GM21360 (cell line): ENCODE data around the gene ADAMTS3.
A peak's percentile ranks its signal among the peaks of the same experiment; 100 is the strongest.

Experiments
- ATAC-seq: cut with Tn5 transposase; IDR thresholded peaks from one replicate; pipeline ENCODE4 v1.9.1; 2021; ENCODE audit warnings: mild to moderate bottlenecking, moderate library complexity; ENCODE audit not compliant: unreplicated experiment

The ADAMTS3 gene

DNA sequence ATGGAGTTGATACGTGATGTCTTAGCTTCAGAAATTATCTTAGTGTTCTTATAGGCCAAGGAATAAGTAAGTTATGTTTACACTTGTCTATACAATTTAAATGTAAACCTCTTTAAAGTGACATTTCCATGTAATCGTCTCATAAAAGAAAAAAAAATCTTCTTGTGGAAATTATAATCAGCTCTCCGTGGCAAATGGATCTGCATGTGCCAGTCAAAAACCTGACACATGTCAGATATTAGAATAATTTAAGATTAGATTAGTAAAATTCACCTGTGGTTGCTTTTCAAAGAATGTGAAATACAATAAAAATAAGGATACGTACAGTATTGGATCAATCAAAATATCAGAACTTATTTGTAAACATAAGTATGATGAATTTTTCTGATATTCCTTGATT lies 263.9 kb downstream of the ADAMTS3 start:
- no peak for ATAC-seq

DNA sequence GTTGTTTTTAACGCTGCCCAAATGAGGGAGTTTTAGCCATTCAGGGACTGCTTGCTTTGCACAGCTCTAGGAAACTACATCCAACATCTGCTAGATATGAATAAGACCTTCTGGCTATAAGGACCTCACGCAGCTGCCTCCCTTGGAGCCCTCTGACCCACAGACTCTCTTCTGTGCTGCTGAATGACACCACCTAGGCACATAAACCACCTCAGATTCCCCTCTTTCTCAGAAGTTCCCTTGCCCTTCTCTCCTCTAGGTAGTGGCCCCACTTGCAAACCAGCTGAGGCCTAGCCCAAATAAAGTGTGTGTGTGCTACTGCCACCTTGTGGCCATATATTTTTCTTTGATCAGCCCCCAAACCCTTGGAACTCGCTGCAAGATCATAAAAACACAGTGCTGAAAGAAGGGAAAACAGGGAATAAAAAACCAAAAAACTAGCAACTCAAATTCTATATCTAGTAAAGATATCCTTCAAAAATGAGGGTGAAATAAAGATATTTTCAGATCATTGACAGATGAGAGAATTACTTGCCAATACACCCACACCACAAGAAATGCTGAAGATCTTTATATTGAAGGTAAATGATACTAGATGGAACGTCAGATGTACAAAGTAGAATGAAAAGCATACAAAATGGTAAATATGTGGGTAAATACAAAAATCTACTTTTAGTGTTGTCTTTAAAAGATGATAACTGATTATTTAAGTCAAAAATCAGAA lies 265.9 kb downstream of the ADAMTS3 start:
- peak; percentile 94 for ATAC-seq

DNA sequence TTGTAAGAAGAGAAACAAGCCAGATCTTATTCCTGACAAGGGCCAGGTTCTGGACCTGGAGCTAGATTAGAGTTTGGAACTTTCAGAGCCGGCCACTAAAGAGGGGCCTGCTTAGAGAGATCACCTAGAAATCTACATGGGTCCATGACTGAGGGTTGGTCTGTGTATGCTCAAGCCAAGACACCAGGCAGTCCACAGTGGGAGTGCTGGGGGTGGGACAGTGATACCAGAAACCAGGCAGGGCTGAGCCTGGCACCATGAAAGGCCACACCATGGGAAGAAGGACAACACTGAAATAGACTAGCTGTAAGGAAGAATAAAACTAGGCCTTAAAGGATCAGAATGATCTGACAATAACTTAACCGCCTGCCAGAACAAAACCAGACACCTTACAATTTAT lies 267.3 kb downstream of the ADAMTS3 start:
- no peak for ATAC-seq

DNA sequence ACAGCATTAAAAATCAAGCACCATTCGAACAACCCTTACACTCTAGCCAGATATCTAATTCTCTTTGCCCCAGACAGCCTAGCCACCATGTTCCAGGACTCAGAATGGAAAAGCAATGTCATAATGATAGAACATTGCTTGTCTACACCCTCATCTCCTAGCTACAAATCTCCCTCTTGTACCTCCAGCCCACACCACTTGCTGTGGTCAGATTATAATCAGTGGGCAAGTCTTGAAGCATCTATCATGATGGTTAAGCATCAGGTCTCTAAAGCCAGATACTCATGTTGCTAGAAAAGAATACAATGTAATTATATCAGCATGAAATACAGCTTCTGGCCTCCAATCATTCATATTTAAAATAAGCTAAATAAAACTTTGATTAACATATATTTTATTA lies 268.9 kb downstream of the ADAMTS3 start:
- no peak for ATAC-seq

DNA sequence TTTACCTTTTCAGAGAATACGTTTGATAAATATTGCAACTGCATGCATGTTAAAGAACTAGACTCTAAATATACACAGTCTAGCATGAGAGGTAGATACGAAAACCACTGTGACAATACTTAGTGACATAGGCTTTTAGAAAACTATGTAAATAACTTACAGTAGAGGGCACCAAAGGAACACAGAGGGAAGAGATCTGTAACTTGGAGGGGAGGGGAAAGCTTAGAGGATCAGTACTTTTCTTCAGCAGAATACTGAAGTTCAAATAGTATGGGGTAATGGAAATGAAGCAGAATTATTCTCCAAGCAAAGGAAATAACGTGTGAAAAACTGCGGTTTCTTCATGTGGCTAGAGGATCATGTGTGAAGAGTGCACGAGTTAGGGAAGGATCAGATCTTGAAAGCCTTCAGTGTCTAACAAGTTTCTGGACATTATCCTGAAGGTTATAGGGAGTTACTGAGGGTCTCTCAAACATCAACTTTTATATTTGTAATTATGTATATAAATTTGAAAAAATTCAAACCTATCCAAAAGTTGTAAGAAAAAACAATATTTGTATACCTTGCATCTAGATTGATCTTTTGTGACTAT lies 273.0 kb downstream of the ADAMTS3 start:
- peak; percentile 72 for ATAC-seq

DNA sequence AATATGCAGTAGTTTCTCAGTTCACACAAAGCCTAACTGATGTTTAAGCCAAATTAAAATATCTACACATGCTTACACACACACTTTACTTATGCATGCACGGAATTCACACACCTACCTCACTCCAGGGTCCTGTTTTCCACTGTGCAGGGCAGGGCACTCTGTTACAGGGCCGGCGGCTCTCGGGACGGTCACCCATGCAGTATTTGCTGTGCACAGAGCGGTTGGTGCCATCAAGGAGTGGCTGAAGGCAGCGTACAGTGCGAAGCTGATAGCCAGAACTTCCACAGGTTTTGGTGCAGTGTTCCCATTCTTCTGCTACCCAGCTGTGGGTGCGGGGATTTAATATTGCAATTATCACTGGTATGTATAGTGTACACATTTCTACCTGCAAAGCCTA lies 278.3 kb downstream of the ADAMTS3 start:
- no peak for ATAC-seq

DNA sequence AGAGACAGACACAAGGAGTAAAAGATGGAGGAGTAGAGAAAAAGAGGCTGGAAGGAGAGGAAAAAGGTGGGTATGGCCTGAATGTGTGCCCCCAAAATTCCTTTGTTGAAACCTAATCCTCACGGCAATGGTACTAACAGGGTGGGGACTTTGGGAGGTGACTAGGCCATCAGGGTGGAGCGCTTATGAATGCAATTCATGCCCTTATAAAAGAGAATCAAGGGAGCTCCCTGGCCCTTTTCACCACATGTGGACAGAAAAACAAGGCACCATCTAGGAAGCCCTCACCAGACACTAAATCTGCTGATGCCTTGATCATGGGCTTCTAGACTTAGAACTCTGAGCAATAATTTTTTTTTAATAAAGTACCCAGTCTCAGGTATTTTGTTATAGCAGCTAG lies 282.1 kb downstream of the ADAMTS3 start:
- no peak for ATAC-seq

DNA sequence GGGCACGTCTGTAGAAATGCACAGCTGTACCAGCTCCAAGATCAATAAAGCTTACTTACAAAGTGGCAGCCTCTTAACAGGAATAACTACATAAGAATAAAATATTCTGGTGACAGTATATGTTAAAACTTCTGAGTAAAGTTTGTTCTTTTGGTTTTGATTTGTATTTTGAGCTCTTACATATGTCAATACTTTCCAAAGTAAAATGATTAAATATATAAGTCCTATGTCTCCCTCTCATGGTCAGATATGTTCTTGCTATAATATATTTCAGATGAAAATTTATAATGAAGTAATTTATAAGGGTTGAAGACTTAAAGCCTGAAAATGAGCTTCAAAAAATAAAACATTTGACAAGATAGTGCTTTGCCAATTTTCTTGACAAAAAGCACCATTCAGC lies 282.8 kb downstream of the ADAMTS3 start:
- no peak for ATAC-seq

DNA sequence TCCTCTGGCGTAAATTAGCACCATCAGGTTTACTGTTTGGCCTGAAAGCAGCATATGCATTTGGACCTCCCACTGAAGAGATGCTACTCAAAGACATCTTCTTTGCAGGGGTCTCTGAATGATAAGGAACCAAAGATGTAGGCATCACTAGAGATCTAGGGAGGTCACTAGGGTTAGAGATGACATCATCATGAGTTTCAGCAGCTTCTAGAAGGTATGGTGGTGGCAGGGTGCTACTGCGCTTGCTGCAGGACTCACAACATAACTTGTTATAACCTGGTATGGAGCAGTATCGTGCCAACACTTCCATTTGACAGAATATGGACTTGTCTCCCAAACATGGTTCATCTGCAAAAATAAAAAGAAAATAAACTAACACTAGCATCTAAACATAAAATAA lies 285.7 kb downstream of the ADAMTS3 start:
- peak; percentile 54 for ATAC-seq

DNA sequence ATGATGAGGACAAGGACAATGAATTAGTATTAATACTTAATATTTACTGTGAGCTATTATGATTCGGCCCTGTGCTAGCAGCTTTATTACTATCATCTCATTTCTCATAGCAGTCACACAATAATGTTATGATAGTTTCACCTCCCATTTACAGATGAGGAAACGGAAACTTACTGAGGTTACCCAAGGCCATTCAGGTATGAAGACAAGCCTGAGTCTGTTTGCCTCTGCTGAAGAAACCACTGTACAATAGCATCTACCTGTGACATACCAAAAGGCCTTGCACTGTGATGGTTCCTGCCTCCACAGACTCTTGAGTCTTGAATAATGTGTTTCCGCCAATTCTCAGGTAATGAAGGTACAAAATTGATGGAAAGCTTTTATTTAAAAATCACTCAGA lies 288.8 kb downstream of the ADAMTS3 start:
- ATAC-seq: no peak

DNA sequence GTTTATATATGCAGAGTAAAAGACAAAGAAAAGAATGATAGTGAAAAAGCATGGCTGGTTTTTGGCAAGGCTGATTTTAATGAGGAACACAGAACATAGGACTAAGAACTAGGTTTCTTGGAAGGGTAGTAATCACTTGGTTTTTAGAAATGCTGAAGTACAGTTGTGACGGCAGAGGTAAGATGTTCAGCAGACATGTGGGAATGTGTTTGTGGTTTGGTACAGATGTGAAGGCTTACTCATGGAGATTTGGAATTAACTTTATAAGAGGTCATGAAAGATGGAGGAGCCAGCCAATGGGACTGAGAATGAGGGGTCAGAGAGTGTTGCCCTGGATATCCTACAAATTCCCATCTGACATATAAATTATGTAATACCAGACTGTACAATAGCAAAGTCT lies 293.6 kb downstream of the ADAMTS3 start:
- no peak for ATAC-seq

DNA sequence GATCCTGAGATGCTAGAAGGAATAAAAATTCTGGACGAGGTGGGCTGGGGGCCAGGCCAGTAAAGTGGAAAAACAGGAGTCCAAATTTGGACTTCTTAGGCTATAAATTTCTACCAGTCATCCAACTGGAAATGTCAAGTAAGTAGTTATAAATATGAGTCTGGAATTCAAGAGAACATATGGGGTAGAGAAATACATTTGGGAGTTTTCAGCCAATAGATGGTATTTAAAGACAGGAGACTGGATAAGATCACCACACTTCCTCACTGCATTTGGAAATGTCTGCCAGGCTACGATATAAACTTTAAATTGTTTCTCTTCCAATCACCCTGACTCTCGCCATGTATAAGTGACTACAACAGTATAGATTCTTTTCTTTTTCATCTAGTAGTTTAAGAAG lies 294.8 kb downstream of the ADAMTS3 start:
- no peak for ATAC-seq

DNA sequence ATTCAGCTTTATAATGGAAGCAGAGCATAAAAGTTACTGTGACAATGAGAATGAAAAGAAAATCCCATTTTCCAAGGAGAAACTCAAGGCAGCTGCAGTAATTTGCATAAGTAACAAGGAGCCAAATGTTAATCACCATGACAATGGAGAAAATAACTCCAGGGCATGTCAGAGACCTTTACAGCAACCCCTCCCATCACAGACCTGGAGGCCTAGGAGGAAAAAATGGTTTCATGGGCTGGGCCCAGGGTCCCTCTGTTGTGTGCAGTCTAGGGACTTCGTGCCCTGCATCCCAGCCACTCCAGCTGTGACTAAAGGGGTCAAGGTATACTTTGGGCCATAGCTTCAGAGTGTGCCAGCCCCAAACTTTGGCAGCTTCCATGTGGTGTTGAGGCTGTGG lies 313.8 kb downstream of the ADAMTS3 start:
- ATAC-seq: no peak

DNA sequence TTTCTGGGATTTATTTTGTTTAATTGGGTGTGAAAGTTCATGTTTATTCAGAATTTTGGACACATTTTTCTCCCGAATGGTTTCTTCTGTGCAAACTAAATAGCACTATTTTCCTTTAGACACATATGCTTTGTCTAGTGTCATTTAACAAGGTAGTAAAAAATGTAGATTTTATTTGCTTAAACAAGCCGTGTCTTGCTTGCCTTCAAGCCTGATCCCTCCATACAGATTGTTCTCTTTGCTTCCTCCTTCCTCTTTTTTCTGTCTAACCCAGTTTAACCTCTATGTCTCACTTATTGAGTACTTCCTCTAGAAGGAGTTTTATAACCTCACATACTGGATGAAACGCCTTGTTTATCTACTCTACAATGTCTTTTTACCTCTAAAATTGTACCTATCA lies 325.4 kb downstream of the ADAMTS3 start:
- ATAC-seq: no peak

DNA sequence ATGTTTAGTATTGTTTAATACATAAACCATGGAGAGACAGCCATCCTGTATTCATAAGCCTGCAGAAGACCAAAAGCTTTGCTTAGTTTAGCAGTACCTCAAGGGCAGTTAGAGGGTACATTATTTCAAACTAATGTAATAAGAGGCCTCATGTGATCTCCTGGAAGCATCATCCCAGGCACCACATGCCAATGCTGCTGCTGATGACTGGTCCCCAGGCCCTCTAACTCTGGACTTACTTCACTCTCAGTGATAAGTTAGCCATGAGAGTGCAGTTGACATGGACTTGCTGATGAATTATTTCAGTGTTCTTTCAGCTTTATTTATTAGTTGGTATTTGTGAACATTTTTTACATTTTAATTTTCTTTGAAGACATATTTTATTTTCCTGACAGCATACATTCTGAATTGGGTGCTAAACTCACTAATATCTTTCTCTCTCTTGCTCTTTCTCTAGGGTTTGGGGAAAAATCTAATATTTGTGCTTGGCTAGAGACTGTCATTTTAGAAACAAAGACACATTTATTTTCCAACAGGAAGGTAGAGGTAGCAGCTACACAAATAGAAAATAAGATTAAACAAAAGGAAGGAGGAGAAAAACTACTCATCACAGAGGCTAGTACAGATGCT lies 329.4 kb downstream of the ADAMTS3 start:
- no peak for ATAC-seq
